ENCODE data around the gene ANXA6. TPM values are rescaled to one million over a fixed set of nuclear protein-coding genes. Genes with fewer than 3 reads are reported as not detected.

Gene ANXA6
- total and polyA plus RNA-seq, 5 donors = 203 to 238 (median 230) TPM

DNA sequence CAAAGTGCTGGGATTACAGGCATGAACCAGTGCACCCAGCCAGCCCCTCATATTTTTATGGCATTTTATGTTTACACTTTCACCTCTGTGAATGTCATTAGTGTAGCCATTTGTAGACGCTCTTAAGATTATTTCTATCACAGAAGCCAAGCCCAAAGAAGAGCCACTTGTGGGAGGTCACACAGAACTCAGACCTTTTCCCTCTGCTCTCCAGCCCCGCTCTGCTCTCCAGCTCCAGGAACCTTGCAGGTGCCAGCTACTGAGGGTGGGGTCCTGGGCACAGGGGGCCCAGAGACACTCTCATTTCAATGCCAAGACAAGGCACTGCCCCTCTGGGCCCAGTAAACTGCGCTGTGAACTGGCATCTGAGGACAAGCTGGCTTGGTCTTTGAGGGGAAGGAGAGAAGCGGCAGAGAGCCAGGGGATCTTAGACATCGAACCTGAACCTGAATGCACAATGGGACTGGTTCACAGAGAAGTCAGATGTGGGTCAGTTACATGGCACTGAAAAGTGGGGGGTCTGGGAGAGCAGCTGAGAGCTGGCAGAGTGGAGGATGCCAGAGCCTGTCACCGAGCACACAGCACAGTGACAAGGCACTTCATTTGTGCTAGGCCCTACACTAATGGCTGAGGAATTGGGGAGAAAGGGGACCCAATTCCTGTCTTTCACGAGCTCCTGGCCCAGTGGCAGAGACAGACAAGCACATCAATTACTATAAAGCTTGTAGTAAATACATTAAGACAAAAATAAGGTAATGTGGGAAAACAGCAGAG is 16.7 kb downstream of the ANXA6 start:
- Histone ChIP-seq H3K27me3 (ENCODE audit: control insufficient read depth, insufficient read depth) (no peaks in the 10 kb centered on the region), H3K27ac (ENCODE audit: low read length) (peak overlapping the region; percentile 85), H3K4me3 (ENCODE audit: low read length) (no peak overlapping the region), H3K9me3 (ENCODE audit: control insufficient read depth, low read length) (no peaks in the 10 kb centered on the region), H3K4me1 (ENCODE audit: control insufficient read depth, insufficient read depth, low read length) (peaks cover 12% of the 10 kb centered on the region)
- no peak for ATAC-seq
- intact Hi-C loops (cut with DNase I) = no loop called here
- 67% methylated on average over 7 of the region's 7 CpGs for WGBS
- no peak for DNase-seq

DNA sequence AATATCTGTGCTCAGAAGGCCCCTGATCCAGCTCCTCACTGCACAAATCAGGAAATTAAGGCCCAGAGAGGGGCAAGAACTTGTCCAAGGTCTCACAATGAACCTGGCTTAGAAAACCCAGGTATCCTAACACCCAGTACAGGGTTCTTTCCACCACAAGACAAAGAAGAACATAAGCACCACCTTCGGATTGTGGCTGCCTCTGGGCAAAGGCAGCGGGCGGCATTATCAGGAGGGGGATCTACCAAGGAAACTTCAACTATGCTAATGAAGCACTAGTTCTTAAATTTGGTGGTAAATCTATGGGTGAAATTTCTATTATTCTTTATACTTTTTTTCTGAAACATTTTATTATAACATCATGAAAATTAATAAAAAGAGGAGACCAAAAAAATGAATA is 17.9 kb downstream of the ANXA6 start:
- 93% methylated on average over 3 of the region's 3 CpGs for WGBS
- Histone ChIP-seq H3K4me1 (ENCODE audit: control insufficient read depth, insufficient read depth, low read length) (peaks cover 10% of the 10 kb centered on the region), H3K4me3 (ENCODE audit: low read length) (no peak overlapping the region), H3K27ac (ENCODE audit: low read length) (no peak overlapping the region), H3K27me3 (ENCODE audit: control insufficient read depth, insufficient read depth) (no peaks in the 10 kb centered on the region), H3K9me3 (ENCODE audit: control insufficient read depth, low read length) (no peaks in the 10 kb centered on the region)
- DNase-seq = no peak
- no peak for ATAC-seq
- intact Hi-C loops (cut with DNase I) = no loop called here

- no peak for ATAC-seq
Observed at GRCh38 chr5:151139015-151139414, 18.6 kb downstream of the ANXA6 start.

GRCh38 chr5:151138114-151138513 is 19.5 kb downstream of the ANXA6 start:
- DNase-seq (no peak), ATAC-seq (no peak)
- WGBS = 81% methylated on average over 1 of the region's 1 CpG
- Histone ChIP-seq H3K4me3 (ENCODE audit: low read length) (no peak overlapping the region), H3K27me3 (ENCODE audit: control insufficient read depth, insufficient read depth) (no peaks in the 10 kb centered on the region), H3K4me1 (ENCODE audit: control insufficient read depth, insufficient read depth, low read length) (peaks cover 10% of the 10 kb centered on the region), H3K9me3 (ENCODE audit: control insufficient read depth, low read length) (no peaks in the 10 kb centered on the region), H3K27ac (ENCODE audit: low read length) (no peak overlapping the region)
- intact Hi-C loops (cut with DNase I) = no loop called here

More at GRCh38 chr5:151139015-151139414, 18.6 kb downstream of the ANXA6 start:
- DNase-seq = peak in 1 of 3 donors; percentile 35
- H3K27me3 ChIP-seq (ENCODE audit: control insufficient read depth, insufficient read depth) = no peaks in the 10 kb centered on the region
- no peak overlapping the region for H3K27ac ChIP-seq (ENCODE audit: low read length)
- no peak overlapping the region for H3K4me3 ChIP-seq (ENCODE audit: low read length)
- peaks cover 10% of the 10 kb centered on the region for H3K4me1 ChIP-seq (ENCODE audit: control insufficient read depth, insufficient read depth, low read length)
- H3K9me3 ChIP-seq (ENCODE audit: control insufficient read depth, low read length) = no peaks in the 10 kb centered on the region
- intact Hi-C loops (cut with DNase I) = no loop called here
- 86% methylated on average over 8 of the region's 8 CpGs for WGBS

GRCh38 chr5:151137067-151137825 is 20.3 kb downstream of the ANXA6 start:
- no peak overlapping the region for H3K4me3 ChIP-seq (ENCODE audit: low read length)
- intact Hi-C loops (cut with DNase I) = no loop called here
- ATAC-seq (no peak), DNase-seq (no peak)
- H3K27ac ChIP-seq (ENCODE audit: low read length) = no peak overlapping the region
- WGBS = 86% methylated on average over 10 of the region's 10 CpGs
- H3K4me1 ChIP-seq (ENCODE audit: control insufficient read depth, insufficient read depth, low read length) = peaks cover 10% of the 10 kb centered on the region
- no peaks in the 10 kb centered on the region for H3K9me3 ChIP-seq (ENCODE audit: control insufficient read depth, low read length)
- H3K27me3 ChIP-seq (ENCODE audit: control insufficient read depth, insufficient read depth) = no peaks in the 10 kb centered on the region

DNA sequence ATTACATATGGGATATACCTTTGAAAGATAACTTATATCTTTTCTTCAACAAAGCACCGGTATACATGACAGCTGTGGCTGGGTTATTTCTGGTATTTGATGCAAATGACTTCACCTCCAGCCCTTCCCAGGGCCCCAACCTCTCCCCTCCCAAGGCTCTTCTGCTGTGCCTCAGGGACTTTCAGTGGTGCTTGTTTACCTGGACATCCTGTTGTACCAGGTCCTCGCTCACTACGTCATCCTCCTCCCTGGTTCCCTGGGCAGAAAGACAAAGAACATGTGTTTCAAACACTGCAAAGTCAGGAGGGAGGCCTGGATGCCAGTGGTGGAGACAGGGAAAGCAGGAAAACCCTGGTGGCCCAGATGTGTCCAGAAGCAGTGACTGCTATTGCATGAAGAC is 23.4 kb downstream of the ANXA6 start:
- Histone ChIP-seq H3K27me3 (ENCODE audit: control insufficient read depth, insufficient read depth) (no peaks in the 10 kb centered on the region), H3K9me3 (ENCODE audit: control insufficient read depth, low read length) (no peaks in the 10 kb centered on the region), H3K4me3 (ENCODE audit: low read length) (no peak overlapping the region), H3K27ac (ENCODE audit: low read length) (no peak overlapping the region), H3K4me1 (ENCODE audit: control insufficient read depth, insufficient read depth, low read length) (no peaks in the 10 kb centered on the region)
- WGBS = 84% methylated on average over 3 of the region's 3 CpGs
- intact Hi-C loops (cut with DNase I) = no loop called here
- no peak for DNase-seq
- ATAC-seq = no peak

- Histone ChIP-seq H3K27me3 (ENCODE audit: control insufficient read depth, insufficient read depth) (no peaks in the 10 kb centered on the region), H3K4me1 (ENCODE audit: control insufficient read depth, insufficient read depth, low read length) (no peaks in the 10 kb centered on the region), H3K9me3 (ENCODE audit: control insufficient read depth, low read length) (no peaks in the 10 kb centered on the region), H3K27ac (ENCODE audit: low read length) (no peak overlapping the region), H3K4me3 (ENCODE audit: low read length) (no peak overlapping the region)
- WGBS = 69% methylated on average over 4 of the region's 4 CpGs
- ATAC-seq = no peak
- no peak for DNase-seq
- intact Hi-C loops (cut with DNase I) = no loop called here
Observed at GRCh38 chr5:151132963-151133362, 24.6 kb downstream of the ANXA6 start.

GRCh38 chr5:151130922-151131891 is 26.4 kb downstream of the ANXA6 start:
- Histone ChIP-seq H3K9me3 (ENCODE audit: control insufficient read depth, low read length) (no peaks in the 10 kb centered on the region), H3K27me3 (ENCODE audit: control insufficient read depth, insufficient read depth) (no peaks in the 10 kb centered on the region), H3K4me3 (ENCODE audit: low read length) (no peak overlapping the region), H3K4me1 (ENCODE audit: control insufficient read depth, insufficient read depth, low read length) (no peaks in the 10 kb centered on the region), H3K27ac (ENCODE audit: low read length) (no peak overlapping the region)
- intact Hi-C loops (cut with DNase I) = no loop called here
- WGBS = 82% methylated on average over 13 of the region's 13 CpGs
- no peak for ATAC-seq
- DNase-seq = no peak

DNA sequence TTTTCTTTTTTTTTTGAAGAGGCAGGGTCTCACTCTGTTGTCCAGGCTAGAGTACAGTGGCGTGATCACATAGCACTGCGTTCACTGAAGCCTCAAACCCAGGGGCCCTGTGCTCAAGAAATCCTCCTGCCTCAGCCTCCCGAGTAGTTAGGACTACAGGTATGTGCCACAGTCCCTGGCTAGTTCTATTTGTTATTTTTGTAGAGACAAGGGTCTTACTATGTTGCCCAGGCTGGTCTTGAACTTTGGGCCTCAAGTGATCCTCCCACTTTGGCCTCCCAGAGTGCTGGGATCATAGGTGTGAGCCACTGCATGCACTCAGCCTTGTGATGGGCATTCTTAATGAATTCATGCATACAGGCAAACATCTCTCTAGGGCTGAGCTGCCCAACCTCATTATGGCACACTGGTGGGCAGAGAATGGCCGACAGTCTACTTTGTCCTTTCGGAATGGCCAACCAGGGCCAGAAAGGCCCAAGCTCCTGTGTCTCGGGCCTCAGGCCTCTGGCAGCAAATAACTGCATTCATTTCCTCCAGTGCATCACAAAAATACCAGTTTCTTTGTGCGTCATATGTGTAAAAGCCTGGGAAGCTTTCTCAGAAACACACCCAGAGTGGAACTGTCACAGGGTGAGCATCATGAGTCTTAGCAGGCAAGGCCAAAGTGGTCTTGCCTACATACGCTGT is 27.2 kb downstream of the ANXA6 start:
- ATAC-seq = no peak
- Histone ChIP-seq H3K27ac (ENCODE audit: low read length) (no peak overlapping the region), H3K4me1 (ENCODE audit: control insufficient read depth, insufficient read depth, low read length) (no peaks in the 10 kb centered on the region), H3K27me3 (ENCODE audit: control insufficient read depth, insufficient read depth) (no peaks in the 10 kb centered on the region), H3K9me3 (ENCODE audit: control insufficient read depth, low read length) (no peaks in the 10 kb centered on the region), H3K4me3 (ENCODE audit: low read length) (no peak overlapping the region)
- no peak for DNase-seq
- intact Hi-C loops (cut with DNase I) = no loop called here
- 92% methylated on average over 8 of the region's 8 CpGs for WGBS

- Histone ChIP-seq H3K27me3 (ENCODE audit: control insufficient read depth, insufficient read depth) (no peaks in the 10 kb centered on the region), H3K27ac (ENCODE audit: low read length) (no peak overlapping the region), H3K9me3 (ENCODE audit: control insufficient read depth, low read length) (no peaks in the 10 kb centered on the region), H3K4me1 (ENCODE audit: control insufficient read depth, insufficient read depth, low read length) (no peaks in the 10 kb centered on the region), H3K4me3 (ENCODE audit: low read length) (no peak overlapping the region)
- 66% methylated on average over 4 of the region's 4 CpGs for WGBS
- intact Hi-C loops (cut with DNase I) = loop anchor here (5.0 to 10.0 kb wide), 4 partner anchors 33 to 113 kb away; no protein-coding TSS in a partner anchor
- DNase-seq (no peak), ATAC-seq (no peak)
Observed at GRCh38 chr5:151128817-151129216, 28.8 kb downstream of the ANXA6 start.
